H1 (cell line): ENCODE results near the gene ADRA2B. TPM values are rescaled to one million over a fixed set of nuclear protein-coding genes. Genes with fewer than 3 reads are reported as not detected.

Experiments used
- CTCF ChIA-PET: fragments of 300-600 bp; sonication (Branson Sonifier 250); formaldehyde crosslinking; loops from one replicate; lab custom pipeline; 2021; ENCODE audit not compliant: partially characterized antibody; lab: Charles Lee
- POLR2A ChIA-PET: fragments of 300-600 bp; sonication (Branson Sonifier 250); formaldehyde crosslinking; loops from one replicate; lab custom pipeline; 2021; ENCODE audit warnings: inconsistent platforms; ENCODE audit not compliant: partially characterized antibody; lab: Charles Lee
- DNase-seq, 2 experiments: peaks; one replicate each; pipeline versions ENCODE4 v3.0.0 to v3.0.0-alpha.2; 2010 to 2022; ENCODE audit warnings: low spot score in 2 of 2, low read depth in 1 of 2, mixed read lengths in 1 of 2
- FAIRE-seq: peaks from 2 replicates; lab custom pipeline; 2011; peaks lifted over from hg19 to GRCh38; lab: Jason Lieb, UNC
- H2AFZ ChIP-seq: 2 replicates; pipeline ENCODE4 v1.8.1; 2012; ENCODE audit warnings: low read length, inconsistent platforms
- H2AK5ac ChIP-seq: 2 replicates; pipeline ENCODE4 v1.6.1; 2013; ENCODE audit warnings: low read depth, low read length
- H2BK120ac ChIP-seq: replicated peaks from 2 replicates; pipeline ENCODE3; 2013; ENCODE audit warnings: low read depth, low read length, inconsistent platforms
- H2BK12ac ChIP-seq: 2 replicates; pipeline ENCODE4 v1.6.1; 2013; ENCODE audit warnings: low read depth, low read length
- H2BK15ac ChIP-seq: 2 replicates; pipeline ENCODE4 v1.6.1; 2013; ENCODE audit warnings: low read length
- H2BK20ac ChIP-seq: 2 replicates; pipeline ENCODE4 v1.6.1; 2013; ENCODE audit warnings: low read length
- H2BK5ac ChIP-seq: 2 replicates; pipeline ENCODE4 v1.6.1; 2013; ENCODE audit warnings: low read depth, low read length
- H3K14ac ChIP-seq: 2 replicates; pipeline ENCODE4 v1.6.1; 2013; ENCODE audit warnings: inconsistent platforms; ENCODE audit not compliant: insufficient read length
- H3K18ac ChIP-seq: 2 replicates; pipeline ENCODE4 v1.6.1; 2013; ENCODE audit warnings: low read length; ENCODE audit errors: extremely low read depth
- H3K23ac ChIP-seq: 2 replicates; pipeline ENCODE4 v1.6.1; 2013; ENCODE audit warnings: inconsistent platforms; ENCODE audit not compliant: insufficient read length
- H3K23me2 ChIP-seq: 2 replicates; pipeline ENCODE4 v1.6.1; 2013; ENCODE audit warnings: low read depth, low read length
- H3K27ac ChIP-seq: 2 replicates; pipeline ENCODE4 v1.6.1; 2011; ENCODE audit warnings: low read depth, low read length, inconsistent platforms
- H3K27me3 ChIP-seq, 4 experiments: replicated peaks in 1 of 4; 1 replicate in 1 of 4; 2 replicates in 3 of 4; pipeline versions ENCODE4 v1.6.1 to v1.8.1; 2011 to 2013; ENCODE audit warnings: low read length in 3 of 4, mild to moderate bottlenecking in 3 of 4, inconsistent platforms in 2 of 4, mixed read lengths in 2 of 4, moderate library complexity in 1 of 4; ENCODE audit not compliant: control insufficient read depth in 3 of 4, insufficient read depth in 3 of 4; ENCODE audit errors: extremely low read depth in 1 of 4
- H3K36me3 ChIP-seq, 4 experiments: 2 replicates each; pipeline versions ENCODE4 v1.6.1 to v1.8.1; 2011 to 2013; ENCODE audit warnings: mild to moderate bottlenecking in 4 of 4, low read length in 3 of 4, moderate library complexity in 2 of 4, control low read depth in 1 of 4, inconsistent platforms in 1 of 4; ENCODE audit not compliant: insufficient read depth in 4 of 4, control insufficient read depth in 2 of 4
- H3K4ac ChIP-seq: replicated peaks from 2 replicates; pipeline ENCODE3; 2013; ENCODE audit warnings: low read length, low read depth, mixed read lengths, inconsistent platforms; ENCODE audit not compliant: insufficient read length
- H3K4me1 ChIP-seq, 4 experiments: replicated peaks in 1 of 4; 1 replicate in 1 of 4; 2 replicates in 3 of 4; pipeline versions ENCODE4 v1.6.1 to v1.8.1; 2011 to 2013; ENCODE audit warnings: low read length in 3 of 4, inconsistent platforms in 2 of 4, mixed read lengths in 1 of 4; ENCODE audit not compliant: insufficient read depth in 4 of 4, control insufficient read depth in 3 of 4
- H3K4me2 ChIP-seq, 2 experiments: 2 replicates each; pipeline versions ENCODE4 v1.6.1 to v1.8.1; 2011 to 2013; ENCODE audit warnings: low read depth in 2 of 2, low read length in 2 of 2, control low read depth in 1 of 2, inconsistent platforms in 1 of 2, mild to moderate bottlenecking in 1 of 2; ENCODE audit not compliant: insufficient read depth in 1 of 2
- H3K4me3 ChIP-seq, 4 experiments: fragments of 200-600, 300-600 bp in 1 of 4; sonication (generic), shearing (Covaris generic), sonication (Bioruptor Twin) in 1 of 4; 2 replicates each; pipeline versions ENCODE4 v1.5.1 to v1.8.1; 2011 to 2016; ENCODE audit warnings: low read length in 4 of 4, low read depth in 3 of 4, control low read depth in 2 of 4, inconsistent platforms in 2 of 4, mild to moderate bottlenecking in 2 of 4, mixed read lengths in 1 of 4, moderate library complexity in 1 of 4; ENCODE audit not compliant: insufficient read depth in 2 of 4; ENCODE audit errors: extremely low read depth in 1 of 4
- H3K56ac ChIP-seq: replicated peaks from 2 replicates; pipeline ENCODE3; 2013; ENCODE audit warnings: low read depth, mild to moderate bottlenecking, mixed read lengths, low read length, inconsistent platforms; ENCODE audit not compliant: insufficient read length
- H3K79me1 ChIP-seq: 2 replicates; pipeline ENCODE4 v1.6.1; 2013; ENCODE audit warnings: low read depth, low read length, control low read depth
- H3K79me2 ChIP-seq, 2 experiments: 2 replicates each; pipeline versions ENCODE4 v1.6.1 to v1.8.1; 2012 to 2013; ENCODE audit warnings: low read length in 2 of 2, mild to moderate bottlenecking in 2 of 2, inconsistent platforms in 1 of 2; ENCODE audit not compliant: insufficient read depth in 2 of 2, control insufficient read depth in 1 of 2
- H3K9ac ChIP-seq, 4 experiments: replicated peaks in 1 of 4; 1 replicate in 1 of 4; 2 replicates in 3 of 4; pipeline versions ENCODE4 v1.6.1 to v1.8.1; 2011 to 2013; ENCODE audit warnings: low read depth in 3 of 4, low read length in 3 of 4, control low read depth in 2 of 4, mild to moderate bottlenecking in 2 of 4, moderate library complexity in 2 of 4, inconsistent platforms in 1 of 4; ENCODE audit errors: extremely low read depth in 1 of 4
- H3K9me3 ChIP-seq, 2 experiments: 2 replicates each; pipeline versions ENCODE4 v1.6.1 to v1.8.1; 2012 to 2013; ENCODE audit warnings: mild to moderate bottlenecking in 2 of 2, moderate library complexity in 2 of 2, control low read depth in 1 of 2, inconsistent platforms in 1 of 2, low read depth in 1 of 2, low read length in 1 of 2, mixed read lengths in 1 of 2; ENCODE audit not compliant: insufficient read depth in 2 of 2
- H4K20me1 ChIP-seq, 2 experiments: replicated peaks in 1 of 2; 2 replicates each; pipeline versions ENCODE3 to v1.8.1; 2011 to 2013; ENCODE audit warnings: inconsistent platforms in 2 of 2, low read length in 2 of 2, mild to moderate bottlenecking in 1 of 2; ENCODE audit not compliant: insufficient read depth in 2 of 2, control insufficient read depth in 1 of 2
- H4K5ac ChIP-seq: 2 replicates; pipeline ENCODE4 v1.6.1; 2013; ENCODE audit warnings: low read length, low read depth, mixed read lengths, inconsistent platforms; ENCODE audit not compliant: insufficient read length
- H4K8ac ChIP-seq: 2 replicates; pipeline ENCODE4 v1.8.0; 2013; ENCODE audit warnings: mild to moderate bottlenecking, moderate library complexity, low read length, inconsistent platforms; ENCODE audit not compliant: insufficient read depth; ENCODE audit errors: extremely low read depth
- H4K91ac ChIP-seq: replicated peaks from 2 replicates; pipeline ENCODE3; 2013; ENCODE audit warnings: low read length, mixed read lengths, inconsistent platforms; ENCODE audit not compliant: insufficient read length
- KDM4A ChIP-seq: IDR thresholded peaks from one replicate; pipeline ENCODE4 v1.7.1; 2012; ENCODE audit warnings: low read depth, mild to moderate bottlenecking, moderate library complexity, low read length, inconsistent platforms; ENCODE audit not compliant: severe bottlenecking
- KDM5A ChIP-seq: fragments of 200-600 bp; IDR thresholded peaks from 2 replicates; pipeline ENCODE4 v1.7.1; 2012; ENCODE audit warnings: mild to moderate bottlenecking, low read length, inconsistent platforms, mixed read lengths
- SIN3A ChIP-seq, 2 experiments: IDR thresholded peaks in 1 of 2; conservative IDR thresholded peaks in 1 of 2; 2 replicates each; pipeline ENCODE4 v1.6.1; 2011 to 2012; ENCODE audit warnings: low read length in 2 of 2, improper control_type of control experiment in 1 of 2, low read depth in 1 of 2, mild to moderate bottlenecking in 1 of 2
- SUZ12 ChIP-seq: fragments of 200-600 bp; sonication (generic); IDR thresholded peaks from 2 replicates; pipeline ENCODE4 v1.6.1; 2012; ENCODE audit warnings: mild to moderate bottlenecking, inconsistent platforms, low read length, moderate library complexity, mixed read lengths
- TAF1 ChIP-seq: IDR thresholded peaks from 2 replicates; pipeline ENCODE4 v1.6.1; 2011; ENCODE audit warnings: mild to moderate bottlenecking, low read depth, low read length
- WGBS, 2 experiments: shearing (Covaris generic) in 1 of 2; methylation state at CpG; one replicate each; pipeline versions ENCODE4 v1.1.6 to v1.1.7; 2013 to 2015; ENCODE audit warnings: low lambda C conversion rate in 2 of 2, mixed read lengths in 2 of 2, inconsistent platforms in 1 of 2, low coverage in 1 of 2, missing lambda C conversion rate in 1 of 2; ENCODE audit not compliant: insufficient replicate concordance in 2 of 2, insufficient coverage in 1 of 2, insufficient read length in 1 of 2; ENCODE audit errors: extremely low coverage in 1 of 2, missing lambda C conversion rate in 1 of 2; 5-methylcytosine and 5-hydroxymethylcytosine counted together
- polyA plus RNA-seq, 7 experiments: library from polyadenylated mRNA; depleted of rRNA in 3 of 7; stranded (reverse) in 5 of 7; unstranded in 2 of 7; fragments of >200 nt in 5 of 7; fragments of 200-250 nt in 2 of 7; gene quantifications; 1 replicate in 5 of 7; 2 replicates in 1 of 7; 4 replicates in 1 of 7; pipeline versions ENCODE4 v1.2.1 to v1.2.3, GENCODE V29; 2011 to 2013; ENCODE audit warnings: missing spikeins in 2 of 7, mixed read lengths in 2 of 7
- total RNA-seq: library from RNA; stranded (reverse); fragmentation: NEBNext Ultra II Directional; extraction: Animal tissue kit (Norgen Biotek cat#: 25700); gene quantifications from 2 replicates; pipeline ENCODE4 v1.2.1, GENCODE V29; 2021
- TF ChIP-seq, protein P1 (sequence below), 3 experiments: IDR thresholded peaks; 1 replicate in 2 of 3; 2 replicates in 1 of 3; pipeline versions ENCODE4 v1.5.1 to v1.6.1; 2011; ENCODE audit warnings: low read length in 3 of 3, mild to moderate bottlenecking in 3 of 3, inconsistent platforms in 2 of 3, low read depth in 1 of 3, moderate library complexity in 1 of 3; ENCODE audit not compliant: insufficient read depth in 1 of 3; ENCODE audit errors: control extremely low read depth in 1 of 3

The ADRA2B gene
- total and polyA plus RNA-seq, 2 of the 8 experiments (the other 6 are each of a cell fraction or from before 2014, with no cell fraction given): 5.8 to 6.5 TPM

DNA sequence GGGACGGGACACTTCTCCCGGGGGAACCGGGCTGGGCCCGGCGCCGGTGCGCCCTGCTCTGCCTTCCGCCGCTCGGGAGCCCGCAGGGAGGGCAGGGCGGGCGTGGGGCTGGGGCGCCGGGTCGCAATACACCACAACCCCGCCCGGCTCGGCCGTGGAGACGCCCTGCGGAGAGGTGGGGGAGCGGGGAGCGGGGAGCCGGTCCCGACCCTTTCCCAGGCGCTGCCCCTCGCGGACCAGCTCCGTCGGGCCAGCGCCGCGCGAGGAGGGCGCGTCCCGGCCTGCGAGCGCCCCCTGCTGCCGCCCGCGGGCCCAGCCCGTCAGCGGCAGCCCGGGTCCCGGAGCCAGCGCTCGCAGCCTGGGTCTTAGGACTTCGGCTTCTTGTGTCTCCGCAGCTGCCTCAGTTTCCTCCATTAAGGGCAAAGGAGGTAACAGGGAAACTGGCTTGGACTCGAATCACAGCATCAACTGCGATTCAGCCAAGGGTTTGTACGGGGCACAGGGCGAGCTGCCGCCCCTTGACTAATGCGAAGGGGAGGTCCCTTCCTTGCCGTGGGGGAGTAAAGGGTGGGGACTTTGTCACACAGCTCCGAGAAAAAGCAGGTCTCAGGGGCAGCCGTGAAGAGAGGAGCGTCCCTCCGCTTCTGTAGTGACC lies 635 bp upstream of the ADRA2B start:
- no peak overlapping the region; the same call in 1 of the 2 replicates for H4K8ac ChIP-seq
- H3K4ac ChIP-seq: no peak overlapping the region
- H3K14ac ChIP-seq: no peak overlapping the region
- H3K79me1 ChIP-seq: no peaks in the 10 kb centered on the region
- H3K4me2 ChIP-seq: peak overlapping the region; percentile 69 to 74
- no peak overlapping the region for H3K56ac ChIP-seq
- 0 out of 2 replicates have a peak overlapping the region, but pooled peaks have one; percentile 81 for H2BK15ac ChIP-seq
- peaks cover 0 to 32% (median 25%) of the 10 kb centered on the region in 4 experiments; a peak in 5 of 7 replicates for H3K27me3 ChIP-seq
- CTCF ChIA-PET: interaction anchor here (0.6 to 6.6 kb wide), 28 partner anchors 9 to 663 kb away, joined by 3 to 61 read pairs (median 5); partner anchors contain the start of genes ASTL and DUSP2
- peaks cover 0 to 5% of the 10 kb centered on the region in 2 experiments; a peak in 1 of 4 replicates for H3K9me3 ChIP-seq
- no peak overlapping the region for H2BK12ac ChIP-seq
- peak overlapping the region in 1 of 4 experiments; percentile 54; a peak in 1 of 7 replicates for H3K9ac ChIP-seq
- peaks cover 0 to 20% (median 12%) of the 10 kb centered on the region in 4 experiments; a peak in 6 of 7 replicates for H3K4me1 ChIP-seq
- H3K27ac ChIP-seq: no peak overlapping the region; the same call in 1 of the 2 replicates
- POLR2A ChIA-PET: interaction anchor here (0.8 to 1.8 kb wide), 6 partner anchors 10 to 124 kb away, joined by 3 to 6 read pairs (median 4); no protein-coding TSS in a partner anchor
- no peaks in the 10 kb centered on the region for H3K79me2 ChIP-seq
- no peaks in the 10 kb centered on the region for H3K36me3 ChIP-seq
- FAIRE-seq (no peak), DNase-seq (no peak)
- H3K23me2 ChIP-seq: peaks cover 11% of the 10 kb centered on the region; the same call in 1 of the 2 replicates
- H3K18ac ChIP-seq: no peak overlapping the region; the same call in 1 of the 2 replicates
- no peaks in the 10 kb centered on the region for H4K20me1 ChIP-seq
- no peak overlapping the region for H2AFZ ChIP-seq
- H2BK20ac ChIP-seq: no peak overlapping the region
- no peak overlapping the region for H3K23ac ChIP-seq
- WGBS, 2 experiments: 6% methylated on average over 34 of the region's 62 CpGs; no CpG with 5 or more reads in 1 of the 2 experiments
- H2BK5ac ChIP-seq: no peak overlapping the region
- peak overlapping the region; percentile 57 to 81 (median 60) for H3K4me3 ChIP-seq
- no peak overlapping the region for H4K5ac ChIP-seq
- no peak overlapping the region for H2BK120ac ChIP-seq
- H2AK5ac ChIP-seq: 0 out of 2 replicates have a peak overlapping the region, but pooled peaks have one; percentile 70
- H4K91ac ChIP-seq: no peak overlapping the region
- TF ChIP-seq SIN3A (conservative IDR thresholded peaks at IDR 0.05 in 1 of 2, IDR thresholded peaks at IDR 0.05 in 1 of 2; ENCODE audit: low read depth in 1 of 2, low read length in 2 of 2) (peak in 1 of 2 experiments; percentile 51; a peak in 1 of 4 replicates), KDM4A (peak; percentile 9), TAF1 (0 out of 2 replicates have a peak, but pooled peaks have one; percentile 4), KDM5A (no peak), SUZ12 (no peak)
- TF ChIP-seq, protein P1, sequence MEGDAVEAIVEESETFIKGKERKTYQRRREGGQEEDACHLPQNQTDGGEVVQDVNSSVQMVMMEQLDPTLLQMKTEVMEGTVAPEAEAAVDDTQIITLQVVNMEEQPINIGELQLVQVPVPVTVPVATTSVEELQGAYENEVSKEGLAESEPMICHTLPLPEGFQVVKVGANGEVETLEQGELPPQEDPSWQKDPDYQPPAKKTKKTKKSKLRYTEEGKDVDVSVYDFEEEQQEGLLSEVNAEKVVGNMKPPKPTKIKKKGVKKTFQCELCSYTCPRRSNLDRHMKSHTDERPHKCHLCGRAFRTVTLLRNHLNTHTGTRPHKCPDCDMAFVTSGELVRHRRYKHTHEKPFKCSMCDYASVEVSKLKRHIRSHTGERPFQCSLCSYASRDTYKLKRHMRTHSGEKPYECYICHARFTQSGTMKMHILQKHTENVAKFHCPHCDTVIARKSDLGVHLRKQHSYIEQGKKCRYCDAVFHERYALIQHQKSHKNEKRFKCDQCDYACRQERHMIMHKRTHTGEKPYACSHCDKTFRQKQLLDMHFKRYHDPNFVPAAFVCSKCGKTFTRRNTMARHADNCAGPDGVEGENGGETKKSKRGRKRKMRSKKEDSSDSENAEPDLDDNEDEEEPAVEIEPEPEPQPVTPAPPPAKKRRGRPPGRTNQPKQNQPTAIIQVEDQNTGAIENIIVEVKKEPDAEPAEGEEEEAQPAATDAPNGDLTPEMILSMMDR (IDR thresholded peaks at IDR 0.05; ENCODE audit: control extremely low read depth in 1 of 3, insufficient read depth in 1 of 3, low read depth in 1 of 3, low read length in 3 of 3): peak in 2 of 3 experiments; percentile 81 to 95; a peak in 3 of 4 replicates
